Limb (tissue), 2 donors: ENCODE measurements around the gene ZNF621.

ENCODE experiments used
- DNase-seq, 2 donors: peaks; one replicate each; pipeline ENCODE4 v3.0.0-alpha.2; 2016; ENCODE audit errors: extremely low spot score in 2 of 2

Gene ZNF621

DNA sequence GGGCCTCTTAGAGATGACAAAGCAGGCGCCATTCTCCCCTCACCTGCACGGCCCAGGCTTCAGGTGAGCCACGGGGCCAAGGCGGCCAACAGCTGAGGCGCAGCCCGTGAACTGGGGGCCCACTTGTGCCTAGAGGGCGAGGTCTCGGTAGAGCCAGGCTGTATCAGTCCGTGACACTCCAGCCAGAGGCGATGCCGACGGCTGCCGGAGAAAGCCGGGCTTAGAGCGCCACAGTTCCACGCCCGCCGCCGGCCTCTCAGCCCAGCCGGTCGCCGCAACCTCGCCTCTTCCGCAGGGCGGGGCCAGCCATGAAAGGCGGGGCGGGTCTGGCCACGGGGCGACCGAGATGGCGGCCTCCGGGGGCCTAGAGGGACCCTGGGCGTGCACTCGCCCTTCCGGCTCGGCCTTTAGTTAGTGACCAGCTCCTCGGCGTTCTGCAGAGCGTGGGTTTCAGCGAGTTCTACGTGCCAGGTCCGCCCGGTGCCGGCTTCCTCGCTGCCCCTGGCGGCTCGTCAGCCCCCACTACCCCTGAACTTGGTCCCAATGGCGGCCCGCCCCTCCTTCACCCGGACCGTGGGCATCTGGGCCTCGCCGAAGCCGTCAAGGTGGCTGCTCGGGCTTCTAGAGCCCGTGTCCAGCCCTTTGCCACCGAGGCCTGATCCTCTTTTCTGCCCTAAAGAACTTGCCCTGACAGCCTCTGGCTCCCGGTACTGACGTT lies at the start of gene ZNF621:
TSS of gene ZNF621 (plus strand) at position 393 of the 718 bp plus-strand sequence. CDS start 881 bp downstream, outside the sequence.
- DNase-seq, result peak; percentile 83 to 92

DNA sequence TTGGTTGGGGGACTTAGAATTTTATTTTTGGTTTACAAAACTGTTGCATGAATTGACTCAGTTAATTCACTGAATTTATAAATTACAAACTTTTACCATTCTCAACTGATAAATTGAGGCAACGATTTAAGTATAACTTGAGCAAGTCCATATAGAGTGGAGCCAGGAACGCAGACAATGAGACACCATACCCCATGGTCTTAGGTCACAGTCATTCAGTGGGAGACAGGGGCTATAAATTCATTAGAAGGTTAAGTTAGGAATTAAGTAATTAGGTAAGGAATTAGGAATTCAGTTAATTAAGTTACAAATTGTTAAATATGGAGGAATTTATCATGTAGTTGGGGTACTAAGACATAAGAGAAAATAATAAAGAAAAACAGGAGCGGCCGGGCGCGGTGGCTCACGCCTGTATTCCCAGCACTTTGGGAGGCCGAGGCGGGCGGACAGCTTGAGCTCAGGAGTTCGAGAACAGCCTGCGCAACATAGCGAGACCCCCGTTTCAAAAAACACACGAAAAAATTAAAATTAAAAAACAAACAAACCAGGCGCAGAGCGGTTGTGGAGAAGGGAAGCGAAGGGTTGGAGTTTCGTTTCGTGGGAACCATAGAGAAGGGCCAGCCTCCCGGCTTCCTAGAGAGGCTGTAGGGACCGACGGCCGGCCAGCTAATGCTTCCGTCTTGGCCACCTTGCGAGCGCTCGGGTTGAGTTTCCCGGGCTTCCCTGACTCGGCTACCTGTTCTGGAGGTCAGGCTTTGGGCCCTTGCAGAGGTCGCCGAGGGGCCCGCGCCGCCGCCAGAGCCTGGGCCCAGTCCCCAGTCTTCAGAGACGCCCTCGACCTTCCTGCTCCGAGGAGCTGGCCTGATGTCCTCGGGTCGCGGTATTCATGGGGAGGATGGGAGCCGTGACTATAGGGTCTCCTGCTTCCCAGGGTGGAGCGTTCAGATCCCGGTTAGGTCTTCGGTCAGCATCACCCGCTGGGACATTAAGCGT lies 48.0 kb upstream of the ZNF621 start, which contains the start of gene ZNF619:
TSS of gene ZNF619 (plus strand) at position 645 of the 993 bp plus-strand sequence. CDS start 858 bp downstream, outside the sequence.
- DNase-seq, result peak; percentile 73 to 84

DNA sequence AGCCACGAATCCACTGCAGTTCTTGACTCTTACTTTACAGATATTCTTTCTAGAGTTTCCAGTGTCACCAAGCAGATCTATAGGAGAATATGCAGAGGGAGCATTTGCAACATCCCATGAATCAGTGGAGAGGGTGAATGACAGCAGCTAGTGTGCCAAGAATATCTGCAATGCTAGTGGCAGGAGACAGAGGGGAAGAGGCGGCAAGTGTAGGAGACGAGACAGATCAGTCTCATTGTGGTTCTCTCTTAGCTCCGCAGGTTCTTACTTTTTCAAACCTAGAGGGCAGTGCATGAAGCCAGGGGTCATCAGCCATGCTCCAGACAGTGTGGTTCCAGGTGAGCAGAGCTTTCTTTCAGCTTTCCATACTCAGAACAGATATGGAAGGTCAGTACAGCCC lies 47.1 kb upstream of the ZNF621 start:
- no peak for DNase-seq

DNA sequence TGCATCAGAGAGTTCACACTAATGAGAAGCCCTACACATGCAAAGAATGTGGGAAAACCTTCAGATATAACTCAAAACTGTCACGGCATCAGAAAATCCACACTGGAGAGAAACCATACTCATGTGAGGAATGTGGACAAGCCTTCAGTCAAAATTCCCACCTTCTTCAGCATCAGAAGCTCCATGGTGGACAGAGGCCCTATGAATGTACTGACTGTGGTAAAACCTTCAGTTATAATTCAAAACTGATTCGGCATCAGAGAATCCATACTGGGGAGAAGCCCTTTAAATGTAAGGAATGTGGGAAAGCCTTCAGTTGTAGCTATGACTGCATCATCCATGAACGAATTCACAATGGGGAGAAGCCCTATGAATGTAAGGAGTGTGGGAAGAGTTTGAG lies 37.6 kb upstream of the ZNF621 start:
- no peak for DNase-seq

DNA sequence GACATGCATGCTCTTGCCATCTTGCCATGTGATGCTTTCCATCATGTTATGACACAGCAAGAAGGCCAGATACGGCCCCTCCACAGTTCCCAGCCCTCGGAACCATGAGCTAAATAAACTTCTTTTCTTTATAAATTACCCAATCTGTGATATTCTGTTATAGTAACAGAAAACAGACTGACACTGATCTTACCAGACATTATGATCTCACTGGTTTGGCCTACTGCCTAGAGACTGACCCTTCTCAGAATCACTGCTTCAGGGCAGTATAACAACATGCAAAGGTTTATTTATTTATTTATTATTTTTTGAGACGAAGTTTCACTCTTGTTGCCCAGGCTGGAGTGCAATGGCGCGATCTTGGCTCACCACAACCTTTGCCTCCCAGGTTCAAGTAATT lies 33.8 kb upstream of the ZNF621 start:
- DNase-seq, result no peak

DNA sequence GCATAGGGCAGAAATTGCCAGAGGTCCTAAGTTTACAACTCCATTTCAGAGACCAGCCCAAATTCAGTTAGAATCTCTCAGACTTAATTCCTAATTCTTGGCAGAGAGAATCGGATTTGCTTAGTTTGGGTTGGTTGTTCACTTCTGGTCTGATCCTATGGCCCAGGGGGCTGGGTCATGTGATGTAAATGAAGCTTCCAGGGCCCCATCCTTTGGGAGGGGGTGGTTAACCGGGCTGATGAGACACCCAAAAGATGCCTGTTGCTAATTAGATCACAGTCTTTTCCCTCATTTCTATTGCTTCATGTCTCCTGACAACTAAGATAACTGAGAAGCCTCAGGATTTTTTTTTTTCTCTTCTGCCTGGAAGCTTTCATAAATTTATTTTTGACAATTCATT lies 30.1 kb upstream of the ZNF621 start:
- no peak for DNase-seq

DNA sequence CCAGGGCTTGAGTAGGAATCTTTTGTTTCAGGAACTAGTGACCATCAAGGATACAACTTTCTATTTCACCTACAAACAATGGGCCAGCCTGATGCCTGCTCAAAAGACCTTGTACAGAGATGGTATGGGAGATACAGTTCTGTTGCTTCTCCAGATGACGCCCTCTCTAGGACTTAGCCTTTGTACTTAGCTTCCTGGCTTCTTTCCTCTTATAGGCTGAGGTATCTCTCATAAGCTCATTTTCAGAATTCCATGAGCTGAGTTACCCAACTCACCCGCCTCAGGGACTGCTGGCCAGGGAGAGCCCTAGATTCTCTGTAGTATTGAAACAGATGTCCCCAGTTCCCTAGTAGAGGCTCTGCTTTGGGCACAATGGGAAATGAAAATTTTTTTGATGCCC lies 27.5 kb upstream of the ZNF621 start:
- DNase-seq, result no peak

DNA sequence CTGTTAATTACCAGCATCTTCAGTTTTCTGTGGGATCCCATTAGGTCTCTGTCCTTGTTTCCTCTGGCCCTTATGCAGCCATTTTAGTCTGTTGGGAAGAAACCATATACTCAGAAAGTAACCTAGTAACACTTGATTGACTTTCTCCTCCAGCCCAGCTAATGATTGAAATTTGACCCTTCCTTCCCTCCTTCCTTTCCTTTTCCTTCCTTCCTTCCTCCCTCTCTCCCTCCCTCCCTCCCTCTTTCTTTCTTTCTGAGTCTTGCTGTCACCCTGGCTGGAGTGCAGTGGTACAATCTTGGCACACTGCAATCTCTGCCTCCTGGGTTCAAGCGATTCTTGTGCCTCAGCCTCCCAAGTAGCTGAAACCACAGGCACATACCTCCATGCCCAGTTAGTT lies 24.8 kb upstream of the ZNF621 start:
- DNase-seq, result no peak

DNA sequence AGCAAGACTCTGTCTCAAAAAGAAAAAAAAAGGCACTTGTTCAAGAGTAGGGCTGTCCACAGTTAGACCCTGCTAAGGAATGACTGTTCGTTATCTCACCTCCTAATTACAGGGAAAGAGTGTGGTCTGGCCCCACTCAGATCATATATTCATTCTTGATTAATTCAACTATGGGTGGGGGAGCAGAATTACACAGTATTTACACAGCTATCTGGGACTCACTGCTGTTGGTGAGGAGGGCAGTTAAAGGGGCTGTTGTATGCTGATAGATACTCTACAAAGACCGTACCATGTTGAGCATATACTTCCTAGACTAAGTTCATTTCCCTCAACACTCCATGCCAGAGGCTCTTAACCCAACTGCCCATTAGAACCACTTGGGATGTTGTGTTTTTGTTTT lies 22.7 kb upstream of the ZNF621 start:
- no peak for DNase-seq

DNA sequence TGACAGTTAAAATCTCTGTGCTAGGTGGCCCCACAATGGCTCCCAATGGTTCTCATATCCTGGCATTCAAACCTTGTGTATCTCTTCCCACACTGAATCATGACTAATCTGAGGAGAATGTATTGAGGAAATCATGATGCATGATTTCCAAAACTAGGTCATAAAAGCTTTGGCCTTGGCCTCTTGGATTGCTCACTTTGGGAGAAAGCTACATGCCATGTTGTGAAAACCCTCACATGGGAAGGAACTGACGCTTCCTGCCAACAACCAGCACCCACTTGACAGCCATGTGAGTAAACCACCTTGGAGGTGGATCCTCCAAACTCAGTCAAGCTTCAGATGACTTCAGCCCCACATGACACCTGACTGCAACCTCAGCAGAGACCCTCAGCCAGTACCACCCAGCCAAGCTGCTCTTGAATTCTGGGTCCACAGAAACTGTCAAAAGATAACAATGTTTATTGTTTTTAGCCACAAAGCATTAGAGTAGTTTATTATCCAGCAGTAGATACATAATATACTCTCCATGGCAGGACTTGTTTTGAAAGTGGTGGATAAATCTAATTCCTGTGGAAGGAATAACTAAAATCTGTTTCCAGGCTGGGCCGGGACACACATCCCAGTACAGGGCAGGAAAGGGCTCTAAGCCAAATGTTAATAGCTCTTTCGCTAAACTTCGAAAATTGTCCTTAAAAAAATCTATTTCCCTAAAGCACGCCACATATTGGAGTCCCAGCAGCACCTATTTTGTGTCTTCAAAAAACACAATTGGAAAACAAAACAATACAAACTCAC lies 19.9 kb upstream of the ZNF621 start:
- DNase-seq, result no peak

DNA sequence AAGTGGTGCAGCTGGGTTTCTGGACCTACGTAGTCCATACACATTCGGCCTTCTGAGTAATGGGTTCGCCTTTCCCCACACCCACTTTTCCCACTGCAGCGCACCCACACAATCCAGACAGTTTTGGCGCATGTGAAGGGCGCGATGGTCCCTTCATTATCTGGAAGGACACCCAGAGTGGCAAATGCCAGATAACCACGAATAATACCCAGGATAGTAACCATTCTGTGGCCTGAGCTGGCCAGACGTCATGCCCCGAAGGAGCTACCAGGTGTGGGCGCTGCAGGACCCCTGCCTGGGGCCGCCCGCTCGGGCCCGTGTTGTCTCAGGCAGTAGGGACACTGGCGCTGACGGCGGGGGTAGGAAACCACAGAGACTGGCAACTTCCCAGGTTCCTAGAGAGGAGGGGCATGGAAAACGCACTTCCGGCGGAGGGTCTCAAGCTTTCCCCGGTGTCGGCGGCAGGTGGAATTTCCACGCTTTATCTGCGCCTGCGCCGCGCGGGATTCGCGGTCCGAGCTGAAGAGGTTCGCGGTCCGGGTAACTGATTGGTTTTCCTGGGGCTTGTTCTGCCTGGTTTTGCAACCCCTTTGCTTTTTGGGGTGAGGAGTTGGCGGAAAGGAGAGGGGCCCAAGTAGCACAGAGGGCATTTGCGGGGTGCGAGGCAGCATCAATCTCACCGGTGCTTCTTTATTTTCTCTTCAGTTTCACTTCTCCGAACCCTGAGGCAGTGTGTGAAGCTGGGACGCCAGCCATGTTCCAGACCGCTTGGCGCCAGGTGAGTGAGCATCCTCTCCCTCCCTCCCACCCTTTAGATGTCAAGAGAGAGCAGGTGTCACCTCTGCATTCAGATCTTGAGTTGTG lies 18.9 kb upstream of the ZNF621 start, which contains the start of gene ZNF620:
TSS of gene ZNF620 (plus strand) at position 441 of the 864 bp plus-strand sequence. CDS start at position 755, 314 bp downstream.
- DNase-seq, result peak; percentile 78 to 88

DNA sequence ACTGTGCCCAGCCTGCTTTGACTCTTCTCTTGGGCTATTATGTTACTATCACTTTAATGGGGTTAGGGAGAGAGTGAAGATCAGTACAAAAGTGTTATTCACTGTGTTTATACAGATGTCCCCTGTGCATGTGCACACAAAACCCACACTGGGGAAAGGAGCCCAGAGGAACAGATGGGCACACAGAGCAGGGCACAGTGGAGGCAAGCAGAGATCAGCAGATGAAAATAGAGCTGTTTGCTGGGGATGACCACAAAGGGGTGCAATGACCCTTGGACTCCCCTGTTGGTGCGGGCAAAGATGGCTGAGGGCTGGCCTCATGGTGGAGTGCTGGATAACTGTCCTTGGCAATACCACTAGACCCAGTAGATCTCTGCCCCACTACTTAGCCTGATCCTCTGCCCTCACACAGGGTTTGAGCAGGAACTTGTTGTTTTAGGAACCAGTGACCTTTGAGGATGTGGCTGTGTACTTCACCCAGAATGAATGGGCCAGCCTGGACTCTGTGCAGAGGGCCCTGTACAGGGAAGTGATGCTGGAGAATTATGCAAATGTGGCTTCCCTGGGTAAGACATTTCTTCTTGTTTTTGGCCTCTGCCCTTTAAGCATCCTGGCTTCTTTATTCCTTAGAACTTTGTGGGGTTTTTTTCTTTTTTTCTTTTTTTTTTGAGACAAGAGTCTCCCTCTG lies 13.6 kb upstream of the ZNF621 start:
- no peak for DNase-seq

DNA sequence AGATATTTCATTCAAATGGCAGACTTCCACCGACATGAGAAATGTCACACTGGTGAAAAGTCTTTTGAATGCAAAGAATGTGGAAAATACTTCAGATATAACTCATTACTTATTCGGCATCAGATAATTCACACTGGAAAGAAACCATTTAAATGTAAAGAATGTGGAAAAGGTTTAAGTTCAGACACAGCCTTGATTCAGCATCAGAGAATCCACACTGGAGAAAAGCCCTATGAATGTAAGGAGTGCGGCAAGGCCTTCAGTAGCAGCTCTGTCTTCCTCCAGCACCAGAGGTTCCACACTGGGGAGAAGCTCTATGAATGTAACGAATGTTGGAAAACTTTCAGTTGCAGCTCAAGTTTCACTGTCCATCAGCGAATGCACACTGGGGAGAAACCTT lies 8.6 kb upstream of the ZNF621 start:
- DNase-seq, result no peak

DNA sequence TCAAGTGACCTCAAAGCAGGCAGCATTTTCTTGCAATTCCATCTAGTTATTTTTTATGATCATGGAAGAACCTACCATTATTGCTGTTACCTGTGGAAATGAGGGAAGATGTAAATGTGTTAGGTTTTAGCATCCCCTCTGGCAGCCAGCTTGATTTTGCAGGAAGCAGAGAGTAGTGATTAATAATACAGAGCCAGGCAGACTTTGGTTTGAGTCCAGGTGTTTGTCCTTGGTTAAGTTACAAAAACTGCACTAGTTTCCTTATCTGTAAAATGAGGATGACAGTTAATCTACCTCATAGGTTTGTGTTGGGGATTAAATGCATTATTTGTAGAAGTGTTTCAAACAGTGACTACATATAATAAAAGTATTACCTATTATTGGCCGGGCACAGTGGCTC lies 6.7 kb upstream of the ZNF621 start:
- no peak for DNase-seq

DNA sequence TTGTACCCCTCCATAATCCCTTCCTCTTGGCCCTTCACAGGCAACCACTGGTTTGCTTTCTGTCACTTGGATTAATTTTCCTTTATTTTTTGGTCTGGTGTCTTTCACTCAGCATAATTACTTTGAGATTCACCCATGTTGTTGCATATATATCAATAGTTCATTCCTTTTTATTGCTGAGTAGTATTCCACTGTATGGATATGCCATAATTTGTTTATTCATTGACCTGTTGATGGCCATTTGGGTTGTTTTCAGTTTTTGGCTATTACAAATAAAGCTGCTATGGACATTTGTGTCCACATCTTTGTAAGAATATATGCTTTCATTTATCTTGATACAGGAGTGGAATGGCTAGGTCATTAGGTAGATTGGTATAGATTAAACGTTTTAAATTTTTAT lies 5.9 kb upstream of the ZNF621 start:
- no peak for DNase-seq

DNA sequence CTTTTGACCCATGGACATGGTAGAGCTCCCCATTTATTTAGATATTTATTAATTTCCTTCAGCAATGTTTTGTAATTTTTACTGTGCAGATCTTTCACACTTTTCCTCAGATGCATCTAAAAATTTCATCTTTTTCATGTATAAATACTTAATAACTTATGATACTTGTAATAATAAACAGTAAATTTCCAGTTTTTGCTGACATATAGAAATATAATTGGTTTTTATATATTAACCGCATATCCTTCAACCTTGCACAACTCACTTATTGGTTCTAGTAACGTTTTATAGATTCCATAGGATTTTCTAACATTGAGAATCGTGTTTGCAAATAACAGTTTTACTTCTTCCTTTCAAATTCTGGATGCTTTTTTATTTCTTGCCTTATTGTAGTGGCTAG lies 3.5 kb upstream of the ZNF621 start:
- no peak for DNase-seq

DNA sequence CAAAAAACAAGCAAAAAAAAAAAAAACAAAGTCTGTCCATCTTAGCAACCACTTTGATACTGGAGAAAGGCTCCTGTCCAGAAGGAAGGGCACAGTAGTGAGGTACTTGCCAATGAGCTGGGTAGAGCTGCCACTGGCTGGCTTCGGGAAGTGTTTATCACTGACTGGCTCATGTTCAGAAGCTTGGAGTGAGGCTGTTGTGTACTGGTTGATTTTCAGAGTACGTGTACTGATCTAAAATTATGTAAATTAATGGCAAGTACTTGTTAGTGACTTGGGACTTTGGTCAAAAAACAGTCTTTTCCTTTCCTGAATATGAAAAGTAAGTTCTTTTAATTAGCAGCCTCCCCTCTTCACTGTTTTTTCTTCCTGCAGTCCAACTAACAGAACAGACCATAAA lies 979 bp upstream of the ZNF621 start:
- DNase-seq, result no peak

DNA sequence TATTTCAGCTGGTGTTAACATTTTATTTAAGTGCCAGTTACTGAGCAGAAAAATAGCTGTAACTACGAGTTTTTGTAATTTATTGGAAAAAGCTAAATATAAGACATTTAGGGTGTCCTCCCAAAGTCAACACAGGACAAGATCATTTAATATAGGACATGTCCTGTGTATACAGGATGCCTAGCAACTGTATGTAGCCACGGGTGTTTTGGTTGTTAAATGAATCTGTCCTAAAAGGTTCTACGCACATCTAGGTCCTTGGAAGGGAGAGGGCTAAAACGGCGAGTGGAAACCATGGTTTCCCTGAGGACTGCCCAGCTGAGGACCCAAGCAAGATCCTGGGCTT lies 565 bp upstream of the ZNF621 start:
- DNase-seq, result peak in 1 of 2 donors; percentile 21

DNA sequence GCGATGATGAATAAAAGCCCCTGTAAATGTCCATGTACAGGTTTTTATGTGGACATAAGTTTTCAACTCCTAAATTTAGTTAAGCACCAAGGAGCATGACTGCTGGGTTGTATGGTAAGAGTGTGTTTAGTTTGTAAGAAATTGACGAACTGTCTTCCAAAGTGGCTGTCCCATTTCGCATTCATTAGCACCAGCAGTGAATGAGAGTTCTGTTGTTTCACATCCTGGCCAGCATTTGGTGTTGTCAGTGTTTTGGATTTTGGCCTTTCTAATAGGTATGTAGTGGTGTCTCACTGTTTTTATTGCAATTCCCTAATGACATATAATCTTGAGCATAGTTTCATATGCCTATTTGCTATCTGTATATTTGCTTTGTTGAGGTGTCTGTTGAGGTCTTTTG lies 3.7 kb downstream of the ZNF621 start:
- DNase-seq, result no peak

DNA sequence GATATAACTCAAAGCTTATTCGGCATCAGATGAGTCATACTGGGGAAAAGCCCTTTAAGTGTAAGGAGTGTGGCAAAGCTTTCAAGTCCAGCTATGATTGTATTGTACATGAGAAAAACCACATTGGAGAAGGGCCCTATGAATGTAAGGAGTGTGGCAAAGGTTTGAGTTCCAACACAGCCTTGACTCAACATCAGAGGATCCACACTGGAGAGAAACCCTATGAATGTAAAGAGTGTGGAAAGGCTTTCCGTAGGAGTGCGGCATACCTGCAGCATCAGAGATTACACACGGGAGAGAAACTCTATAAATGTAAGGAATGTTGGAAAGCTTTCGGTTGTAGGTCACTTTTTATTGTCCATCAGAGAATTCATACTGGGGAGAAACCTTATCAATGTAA lies 7.5 kb downstream of the ZNF621 start:
- DNase-seq, result no peak
